Ectodermal cell (in vitro differentiated cells): ENCODE results near the gene ARHGAP15.

Experiments used
- H3K27ac ChIP-seq: 2 replicates; pipeline ENCODE4 v1.7.0; 2013; ENCODE audit warnings: mild to moderate bottlenecking, low read depth, low read length; ENCODE audit not compliant: insufficient read depth, poor library complexity, severe bottlenecking
- H3K27me3 ChIP-seq: 2 replicates; pipeline ENCODE4 v1.7.0; 2013; ENCODE audit warnings: mild to moderate bottlenecking, low read length; ENCODE audit not compliant: insufficient read depth, control insufficient read depth, poor library complexity, severe bottlenecking
- H3K36me3 ChIP-seq: one replicate; pipeline ENCODE4 v1.7.0; 2013; ENCODE audit warnings: low read length; ENCODE audit not compliant: control insufficient read depth, insufficient read depth
- H3K4me1 ChIP-seq: one replicate; pipeline ENCODE4 v1.7.0; 2013; ENCODE audit warnings: low read length; ENCODE audit not compliant: control insufficient read depth, insufficient read depth
- H3K4me3 ChIP-seq: 2 replicates; pipeline ENCODE4 v1.7.0; 2013; ENCODE audit warnings: low read depth, low read length, control low read depth; ENCODE audit not compliant: insufficient read depth
- H3K9me3 ChIP-seq: 2 replicates; pipeline ENCODE4 v1.7.0; 2013; ENCODE audit warnings: mild to moderate bottlenecking, low read length, moderate library complexity; ENCODE audit not compliant: control insufficient read depth
- WGBS, 2 experiments: methylation state at CpG; one replicate each; pipeline ENCODE4 v1.1.7; 2013; ENCODE audit warnings: missing lambda C conversion rate in 2 of 2; 5-methylcytosine and 5-hydroxymethylcytosine counted together

ARHGAP15 gene

GRCh38 chr2:143354050-143354750 is 225.0 kb downstream of the ARHGAP15 start:
- H3K36me3 ChIP-seq: no peaks in the 10 kb centered on the region
- WGBS, 2 experiments: 91 to 92% methylated on average over 8 to 12 of the region's 13 CpGs
- no peaks in the 10 kb centered on the region for H3K9me3 ChIP-seq
- H3K4me3 ChIP-seq: no peak overlapping the region
- H3K4me1 ChIP-seq: no peaks in the 10 kb centered on the region
- no peaks in the 10 kb centered on the region for H3K27me3 ChIP-seq
- no peak overlapping the region for H3K27ac ChIP-seq

DNA sequence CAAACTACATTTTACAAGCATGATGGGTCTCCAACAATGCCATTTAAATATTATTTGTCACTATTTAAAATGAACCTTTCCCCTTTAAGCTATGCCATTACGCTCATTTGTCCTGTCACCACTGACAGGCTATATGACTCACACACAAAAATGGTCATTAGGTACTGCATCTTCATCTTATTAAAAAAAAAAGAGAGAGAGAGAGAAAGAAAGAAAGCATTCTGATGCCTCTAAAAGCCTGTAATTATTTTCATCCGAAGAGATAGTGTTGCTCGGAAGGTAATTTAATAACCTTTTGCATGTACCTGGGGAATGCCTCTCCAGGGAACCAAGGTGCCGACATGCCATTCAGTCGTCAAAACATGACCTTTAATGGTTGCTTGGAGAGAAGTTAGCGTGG is 226.7 kb downstream of the ARHGAP15 start:
- Histone ChIP-seq H3K4me3 (no peak overlapping the region), H3K27me3 (no peaks in the 10 kb centered on the region), H3K9me3 (no peaks in the 10 kb centered on the region), H3K4me1 (no peaks in the 10 kb centered on the region), H3K36me3 (no peaks in the 10 kb centered on the region), H3K27ac (no peak overlapping the region)
- 83 to 87% methylated on average over 6 of the region's 6 CpGs for WGBS, 2 experiments

GRCh38 chr2:143356336-143356735 is 227.1 kb downstream of the ARHGAP15 start:
- WGBS, 2 experiments: no CpG with 5 or more reads among the region's 3 CpGs
- no peaks in the 10 kb centered on the region for H3K36me3 ChIP-seq
- no peak overlapping the region for H3K4me3 ChIP-seq
- no peaks in the 10 kb centered on the region for H3K27me3 ChIP-seq
- no peak overlapping the region for H3K27ac ChIP-seq
- H3K4me1 ChIP-seq: no peaks in the 10 kb centered on the region
- H3K9me3 ChIP-seq: no peaks in the 10 kb centered on the region

- Histone ChIP-seq H3K27me3 (no peaks in the 10 kb centered on the region), H3K4me3 (no peak overlapping the region), H3K36me3 (no peaks in the 10 kb centered on the region), H3K4me1 (no peaks in the 10 kb centered on the region), H3K9me3 (no peaks in the 10 kb centered on the region), H3K27ac (no peak overlapping the region)
- WGBS, 2 experiments: 89 to 94% methylated on average over 5 of the region's 6 CpGs
These were observed 227.7 kb downstream of the ARHGAP15 start for GRCh38 chr2:143356736-143357446.

- Histone ChIP-seq H3K4me3 (no peak overlapping the region), H3K4me1 (no peaks in the 10 kb centered on the region), H3K9me3 (no peaks in the 10 kb centered on the region), H3K36me3 (no peaks in the 10 kb centered on the region), H3K27me3 (no peaks in the 10 kb centered on the region), H3K27ac (no peak overlapping the region)
- WGBS, 2 experiments: 73 to 82% methylated on average over 2 of the region's 2 CpGs
These were observed 228.7 kb downstream of the ARHGAP15 start for GRCh38 chr2:143357966-143358365.

GRCh38 chr2:143361346-143361745 is 232.1 kb downstream of the ARHGAP15 start:
- 100% methylated on average over 2 of the region's 2 CpGs for WGBS, 2 experiments
- Histone ChIP-seq H3K36me3 (no peaks in the 10 kb centered on the region), H3K9me3 (no peaks in the 10 kb centered on the region)

DNA sequence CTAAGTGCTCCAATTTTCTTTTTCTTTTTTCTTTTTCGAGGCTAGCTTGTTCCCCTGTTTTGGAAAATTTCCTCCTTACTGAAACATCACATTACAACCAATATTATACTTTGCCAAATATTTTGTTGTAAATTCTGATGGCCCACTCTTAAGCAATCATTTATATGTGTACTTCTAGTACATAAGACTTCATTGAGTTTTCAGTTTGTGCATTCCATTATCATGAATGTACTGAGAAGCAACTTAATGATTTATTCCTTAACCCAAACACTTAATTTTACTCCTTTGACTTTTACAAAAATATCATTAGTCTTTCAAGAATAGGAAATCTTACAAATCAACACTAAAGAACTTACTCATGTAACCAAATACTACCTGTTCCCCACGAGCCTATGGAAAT is 242.4 kb downstream of the ARHGAP15 start:
- no peaks in the 10 kb centered on the region for H3K4me1 ChIP-seq
- H3K27ac ChIP-seq: no peak overlapping the region
- 100% methylated on average over 1 of the region's 2 CpGs for WGBS, 2 experiments
- no peaks in the 10 kb centered on the region for H3K9me3 ChIP-seq
- no peaks in the 10 kb centered on the region for H3K36me3 ChIP-seq
- H3K4me3 ChIP-seq: no peak overlapping the region
- no peaks in the 10 kb centered on the region for H3K27me3 ChIP-seq

More at GRCh38 chr2:143361346-143361745, 232.1 kb downstream of the ARHGAP15 start:
- Histone ChIP-seq H3K4me1 (no peaks in the 10 kb centered on the region), H3K27ac (no peak overlapping the region), H3K27me3 (no peaks in the 10 kb centered on the region), H3K4me3 (no peak overlapping the region)

- WGBS, 2 experiments: 92 to 98% methylated on average over 2 to 3 of the region's 3 CpGs
- Histone ChIP-seq H3K4me3 (no peak overlapping the region), H3K36me3 (no peaks in the 10 kb centered on the region), H3K27ac (no peak overlapping the region), H3K9me3 (no peaks in the 10 kb centered on the region), H3K4me1 (no peaks in the 10 kb centered on the region), H3K27me3 (no peaks in the 10 kb centered on the region)
These were observed 246.2 kb downstream of the ARHGAP15 start for GRCh38 chr2:143375384-143375880.

- H3K4me1 ChIP-seq: no peaks in the 10 kb centered on the region
- H3K36me3 ChIP-seq: no peaks in the 10 kb centered on the region
- H3K27ac ChIP-seq: no peak overlapping the region
- H3K4me3 ChIP-seq: no peak overlapping the region
- WGBS, 2 experiments: 79 to 91% methylated on average over 1 to 2 of the region's 2 CpGs
- H3K27me3 ChIP-seq: no peaks in the 10 kb centered on the region
- no peaks in the 10 kb centered on the region for H3K9me3 ChIP-seq
These were observed 249.8 kb downstream of the ARHGAP15 start for GRCh38 chr2:143378996-143379395.

GRCh38 chr2:143379955-143380354 is 250.7 kb downstream of the ARHGAP15 start:
- Histone ChIP-seq H3K4me1 (no peaks in the 10 kb centered on the region), H3K27me3 (no peaks in the 10 kb centered on the region), H3K27ac (no peak overlapping the region), H3K4me3 (no peak overlapping the region), H3K36me3 (no peaks in the 10 kb centered on the region), H3K9me3 (no peaks in the 10 kb centered on the region)
- 92 to 97% methylated on average over 1 of the region's 1 CpG for WGBS, 2 experiments
